HL-60 (cell line): ENCODE results near the gene GLRA1.

Experiments
- DNase-seq, 2 experiments: peaks; one replicate each; pipeline ENCODE4 v3.0.0-alpha.2; 2010 to 2020; ENCODE audit warnings: low read depth in 1 of 2, low spot score in 1 of 2
- H3K27ac ChIP-seq: fragments of 250-450 bp; sonication (Bioruptor Pico); replicated peaks from 2 replicates; pipeline ENCODE4 v1.5.1; 2020; ENCODE audit warnings: mild to moderate bottlenecking, moderate library complexity
- H3K27me3 ChIP-seq: fragments of 250-450 bp; sonication (Bioruptor Pico); 2 replicates; pipeline ENCODE4 v1.5.1; 2021; ENCODE audit warnings: mild to moderate bottlenecking, moderate library complexity; ENCODE audit not compliant: insufficient read depth, poor library complexity, severe bottlenecking
- H3K4me3 ChIP-seq: replicated peaks from 2 replicates; pipeline ENCODE4 v1.5.1; 2011; ENCODE audit warnings: mild to moderate bottlenecking, control low read depth, low read length; ENCODE audit not compliant: insufficient read depth
- CTCF ChIP-seq: IDR thresholded peaks from one replicate; pipeline ENCODE4 v1.5.1; 2011; ENCODE audit warnings: low read length, control low read depth, inconsistent platforms; ENCODE audit not compliant: insufficient read depth
- GABPA ChIP-seq: IDR thresholded peaks from 2 replicates; pipeline ENCODE4 v1.6.1; 2012; ENCODE audit warnings: low read depth
- POLR2AphosphoS5 ChIP-seq: IDR thresholded peaks from 2 replicates; pipeline ENCODE4 v1.6.1; 2012; ENCODE audit warnings: low read depth
- REST ChIP-seq: IDR thresholded peaks from 2 replicates; pipeline ENCODE4 v1.6.1; 2012; ENCODE audit warnings: low read depth; ENCODE audit not compliant: insufficient replicate concordance
- SPI1 ChIP-seq: IDR thresholded peaks from 2 replicates; pipeline ENCODE4 v1.6.1; 2012; ENCODE audit warnings: low read depth, mild to moderate bottlenecking, borderline replicate concordance

The GLRA1 gene

GRCh38 chr5:151829370-151829769, 95.3 kb downstream of the GLRA1 start:
- Histone ChIP-seq H3K27me3 (no peaks in the 10 kb centered on the region), H3K27ac (no peak overlapping the region), H3K4me3 (no peak overlapping the region)
- TF ChIP-seq POLR2AphosphoS5 (no peak), GABPA (no peak), CTCF (no peak), SPI1 (no peak), REST (no peak)
- DNase-seq = no peak

- Histone ChIP-seq H3K4me3 (no peak overlapping the region), H3K27me3 (no peaks in the 10 kb centered on the region), H3K27ac (no peak overlapping the region)
- DNase-seq = peak in 1 of 2 experiments; percentile 47
- TF ChIP-seq CTCF (peak; percentile 54), REST (no peak), SPI1 (no peak)
Measured at GRCh38 chr5:151825445-151825844, 99.2 kb downstream of the GLRA1 start.

- Histone ChIP-seq H3K27ac (no peak overlapping the region), H3K4me3 (no peak overlapping the region), H3K27me3 (no peaks in the 10 kb centered on the region)
- no peak for TF ChIP-seq REST
- TF ChIP-seq POLR2AphosphoS5 = no peak
- TF ChIP-seq SPI1 = no peak
- no peak for TF ChIP-seq CTCF
- TF ChIP-seq GABPA = no peak
- DNase-seq = no peak
Measured at GRCh38 chr5:151822141-151822540, 102.5 kb downstream of the GLRA1 start.
